Stomach (tissue), 4 donors: Measurements from ENCODE around the gene SMIM31.

Experiments
- EP300 ChIP-seq: sonication (generic); formaldehyde crosslinking; IDR thresholded peaks from one replicate; pipeline ENCODE4 v1.6.1; 2017; ENCODE audit warnings: antibody characterized with exemption
- POLR2A ChIP-seq, 4 donors: fragments of 450-650 bp; IDR thresholded peaks; one replicate each; pipeline ENCODE4 v1.6.1; 2016; ENCODE audit warnings: antibody characterized with exemption in 4 of 4, control low read depth in 2 of 4, mild to moderate bottlenecking in 1 of 4, moderate library complexity in 1 of 4
- POLR2AphosphoS5 ChIP-seq, 3 donors: sonication (generic); formaldehyde crosslinking; IDR thresholded peaks; one replicate each; pipeline ENCODE4 v1.6.1; 2016; ENCODE audit warnings: antibody characterized with exemption in 3 of 3
- TF ChIP-seq, protein P1 (sequence below), 7 experiments: fragments of 450-650 bp in 4 of 7; fragments of 200-600 bp in 3 of 7; sonication (generic) in 3 of 7; IDR thresholded peaks; one replicate each; pipeline ENCODE4 v1.5.1; 2016 to 2019; ENCODE audit warnings: antibody characterized with exemption in 7 of 7, control low read depth in 2 of 7, mild to moderate bottlenecking in 1 of 7

DNA sequence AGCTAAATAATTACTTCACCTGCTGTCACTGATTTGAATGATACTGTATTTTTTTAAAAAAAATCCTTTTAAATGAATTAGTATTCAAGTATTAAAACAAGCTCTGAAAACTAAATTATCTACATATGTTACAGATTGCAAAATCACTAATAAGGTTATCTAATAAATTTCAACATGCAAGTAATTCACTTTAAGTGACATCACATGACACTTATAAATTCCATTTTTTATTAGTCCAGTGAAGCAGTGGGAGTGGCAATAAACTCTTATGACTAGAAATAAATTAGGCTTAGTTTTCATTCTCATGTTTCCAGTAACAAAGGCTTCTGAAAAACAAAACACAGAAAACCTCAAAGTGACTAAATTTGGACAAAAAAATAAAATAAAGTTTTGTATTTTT lies 36.3 kb downstream of the SMIM31 start:
- TF ChIP-seq, protein P1, sequence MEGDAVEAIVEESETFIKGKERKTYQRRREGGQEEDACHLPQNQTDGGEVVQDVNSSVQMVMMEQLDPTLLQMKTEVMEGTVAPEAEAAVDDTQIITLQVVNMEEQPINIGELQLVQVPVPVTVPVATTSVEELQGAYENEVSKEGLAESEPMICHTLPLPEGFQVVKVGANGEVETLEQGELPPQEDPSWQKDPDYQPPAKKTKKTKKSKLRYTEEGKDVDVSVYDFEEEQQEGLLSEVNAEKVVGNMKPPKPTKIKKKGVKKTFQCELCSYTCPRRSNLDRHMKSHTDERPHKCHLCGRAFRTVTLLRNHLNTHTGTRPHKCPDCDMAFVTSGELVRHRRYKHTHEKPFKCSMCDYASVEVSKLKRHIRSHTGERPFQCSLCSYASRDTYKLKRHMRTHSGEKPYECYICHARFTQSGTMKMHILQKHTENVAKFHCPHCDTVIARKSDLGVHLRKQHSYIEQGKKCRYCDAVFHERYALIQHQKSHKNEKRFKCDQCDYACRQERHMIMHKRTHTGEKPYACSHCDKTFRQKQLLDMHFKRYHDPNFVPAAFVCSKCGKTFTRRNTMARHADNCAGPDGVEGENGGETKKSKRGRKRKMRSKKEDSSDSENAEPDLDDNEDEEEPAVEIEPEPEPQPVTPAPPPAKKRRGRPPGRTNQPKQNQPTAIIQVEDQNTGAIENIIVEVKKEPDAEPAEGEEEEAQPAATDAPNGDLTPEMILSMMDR (IDR thresholded peaks at IDR 0.05), result no peak
- TF ChIP-seq POLR2AphosphoS5 (IDR thresholded peaks at IDR 0.05) (no peak), EP300 (no peak), POLR2A (IDR thresholded peaks at IDR 0.05) (no peak)
